GM12801 (cell line): ENCODE measurements around the gene SS18L1.

Source experiments
- TF ChIP-seq, protein P1 (sequence below): IDR thresholded peaks from one replicate; pipeline ENCODE4 v1.5.1; 2011; ENCODE audit warnings: control low read depth; ENCODE audit not compliant: insufficient read length; ENCODE audit errors: extremely low read depth

SS18L1 gene

DNA sequence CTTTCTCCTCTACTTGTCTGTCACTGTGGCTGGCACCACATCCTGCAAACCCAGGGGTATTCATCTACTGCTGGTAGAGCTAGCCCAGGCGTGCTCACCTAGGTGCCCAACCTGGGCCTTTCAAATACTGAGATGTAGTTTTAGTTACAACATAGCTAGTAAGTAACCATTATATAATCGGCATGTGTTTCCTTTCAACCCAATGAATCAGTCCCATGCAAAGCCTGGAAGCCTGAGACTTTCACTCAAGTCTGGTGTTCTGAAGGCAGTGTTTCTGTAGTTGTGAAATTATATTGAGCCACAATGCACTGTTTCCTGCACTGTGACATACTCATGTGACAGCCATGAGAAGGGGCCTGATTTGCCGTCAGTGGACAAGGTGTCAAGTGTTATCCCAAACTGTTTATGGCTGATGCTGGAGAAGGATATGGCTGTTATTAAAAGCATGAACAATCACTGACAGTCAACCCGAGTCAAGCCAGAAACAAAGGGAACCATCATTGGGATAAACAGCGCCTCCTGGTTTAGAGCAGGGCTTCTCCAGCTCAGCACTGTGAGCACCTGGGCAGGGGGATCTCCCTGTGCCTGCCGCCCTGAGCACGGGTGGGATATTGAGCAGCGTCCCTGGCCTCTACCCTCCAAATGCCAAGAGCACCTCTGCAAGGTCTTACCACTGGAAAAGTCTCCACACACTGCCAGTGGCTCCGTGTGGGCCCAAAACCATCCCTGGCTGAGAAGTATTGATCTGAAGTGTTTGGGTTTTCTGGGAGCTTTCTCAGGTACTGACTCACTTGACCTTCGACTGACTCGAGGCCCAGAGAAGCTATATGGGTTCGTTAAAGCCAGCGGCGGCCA lies 1.9 kb upstream of the SS18L1 start:
- TF ChIP-seq, protein P1, sequence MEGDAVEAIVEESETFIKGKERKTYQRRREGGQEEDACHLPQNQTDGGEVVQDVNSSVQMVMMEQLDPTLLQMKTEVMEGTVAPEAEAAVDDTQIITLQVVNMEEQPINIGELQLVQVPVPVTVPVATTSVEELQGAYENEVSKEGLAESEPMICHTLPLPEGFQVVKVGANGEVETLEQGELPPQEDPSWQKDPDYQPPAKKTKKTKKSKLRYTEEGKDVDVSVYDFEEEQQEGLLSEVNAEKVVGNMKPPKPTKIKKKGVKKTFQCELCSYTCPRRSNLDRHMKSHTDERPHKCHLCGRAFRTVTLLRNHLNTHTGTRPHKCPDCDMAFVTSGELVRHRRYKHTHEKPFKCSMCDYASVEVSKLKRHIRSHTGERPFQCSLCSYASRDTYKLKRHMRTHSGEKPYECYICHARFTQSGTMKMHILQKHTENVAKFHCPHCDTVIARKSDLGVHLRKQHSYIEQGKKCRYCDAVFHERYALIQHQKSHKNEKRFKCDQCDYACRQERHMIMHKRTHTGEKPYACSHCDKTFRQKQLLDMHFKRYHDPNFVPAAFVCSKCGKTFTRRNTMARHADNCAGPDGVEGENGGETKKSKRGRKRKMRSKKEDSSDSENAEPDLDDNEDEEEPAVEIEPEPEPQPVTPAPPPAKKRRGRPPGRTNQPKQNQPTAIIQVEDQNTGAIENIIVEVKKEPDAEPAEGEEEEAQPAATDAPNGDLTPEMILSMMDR, result no peak

DNA sequence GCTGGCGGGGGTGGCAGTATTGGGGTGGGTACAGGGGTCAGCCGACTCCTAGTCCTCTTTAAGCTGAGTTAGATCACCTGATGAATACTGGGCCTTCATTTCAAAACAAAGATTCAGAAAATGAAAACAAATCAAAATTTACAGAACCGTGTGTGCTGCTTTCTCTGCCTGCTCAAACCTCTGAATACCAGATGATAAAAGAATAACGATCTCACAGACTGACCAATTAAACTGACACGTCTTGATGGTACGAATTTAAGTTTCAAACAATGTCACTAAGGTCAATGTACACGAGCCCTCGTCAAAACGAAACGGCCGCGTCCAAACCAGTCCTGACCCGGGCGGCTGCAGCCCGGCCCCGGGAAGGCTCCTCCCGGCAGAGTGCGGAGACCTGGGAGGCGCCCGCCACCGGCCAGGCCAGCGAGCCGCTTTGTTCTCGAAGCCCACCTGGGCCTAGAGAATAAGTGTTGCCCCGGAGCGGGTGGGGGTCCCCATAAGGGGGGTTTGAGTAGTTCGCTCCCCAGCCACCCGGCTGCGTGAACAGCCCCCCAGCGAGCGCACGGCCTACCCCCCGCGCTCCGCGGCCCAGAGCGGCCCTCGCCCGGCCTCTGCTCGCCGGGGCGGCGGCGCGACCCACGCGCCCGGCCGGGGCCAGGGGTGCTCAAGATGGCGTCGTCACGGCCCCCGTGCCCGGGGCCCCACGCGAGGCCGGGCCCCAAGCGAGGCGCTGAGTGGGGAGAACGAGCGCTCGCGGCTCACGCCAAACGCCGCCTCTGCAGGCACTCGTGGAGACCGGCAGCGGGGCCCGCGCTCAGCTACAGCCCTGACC lies 1.1 kb upstream of the SS18L1 start:
- TF ChIP-seq, protein P1, result no peak

DNA sequence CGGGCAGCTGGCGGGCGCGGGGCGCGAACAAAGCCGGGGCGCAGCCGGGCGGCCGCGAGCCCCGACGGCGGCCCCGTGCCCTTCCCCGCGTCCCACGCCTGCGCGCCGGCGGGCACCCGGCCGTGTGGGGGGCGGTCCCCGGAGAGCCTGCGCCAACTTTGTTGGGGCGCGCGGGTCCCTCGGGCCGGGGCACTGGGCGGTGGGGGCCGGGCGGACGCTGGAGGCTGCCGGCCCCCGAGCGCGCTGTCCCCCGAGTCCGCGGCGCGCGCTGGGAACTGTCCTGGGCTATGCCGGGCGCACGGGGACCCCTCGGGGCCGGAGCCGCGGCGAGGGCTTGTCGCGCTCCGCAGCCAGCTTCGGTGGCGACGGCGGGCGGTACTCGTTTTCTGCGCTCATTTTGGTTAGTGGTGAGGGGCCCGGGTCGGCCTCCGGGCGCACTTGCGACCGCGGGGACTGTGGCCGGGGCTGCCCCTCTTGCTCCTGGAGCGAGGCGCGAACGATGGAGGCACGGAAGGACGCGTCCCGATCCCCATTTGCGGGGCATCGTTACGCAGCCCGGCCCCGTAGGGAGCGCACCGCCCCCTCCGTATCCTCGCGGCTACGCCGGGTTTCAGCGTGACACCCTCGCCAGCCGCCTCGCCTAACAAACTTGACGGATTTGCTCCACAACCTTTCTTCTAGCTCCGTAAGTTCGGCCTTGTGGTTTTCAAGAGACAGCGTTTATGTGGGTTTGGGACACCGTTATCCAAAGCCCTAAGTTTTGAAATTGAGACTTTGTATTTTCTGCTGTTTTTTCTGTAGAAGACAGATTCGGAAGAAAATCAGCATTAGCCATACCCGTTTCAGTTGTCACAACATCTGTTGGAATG lies 622 bp downstream of the SS18L1 start:
- TF ChIP-seq, protein P1, result no peak

DNA sequence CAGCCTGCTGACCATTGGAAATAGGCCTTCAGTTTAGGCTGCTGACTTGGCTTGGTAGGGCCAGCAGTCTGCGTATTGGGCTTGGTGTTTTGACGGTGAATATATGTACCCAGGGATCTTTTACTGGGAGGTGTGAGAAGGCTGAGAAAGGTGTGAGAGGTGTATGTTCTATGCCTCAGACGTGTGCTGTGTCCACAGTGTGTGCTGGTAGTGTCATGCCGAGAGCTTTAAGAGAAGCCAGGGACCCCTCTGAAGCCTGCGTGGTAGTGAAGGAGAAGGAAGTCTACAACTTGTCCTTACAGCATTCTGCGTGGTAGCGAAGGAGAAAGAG lies 2.1 kb downstream of the SS18L1 start:
- TF ChIP-seq, protein P1, result no peak

DNA sequence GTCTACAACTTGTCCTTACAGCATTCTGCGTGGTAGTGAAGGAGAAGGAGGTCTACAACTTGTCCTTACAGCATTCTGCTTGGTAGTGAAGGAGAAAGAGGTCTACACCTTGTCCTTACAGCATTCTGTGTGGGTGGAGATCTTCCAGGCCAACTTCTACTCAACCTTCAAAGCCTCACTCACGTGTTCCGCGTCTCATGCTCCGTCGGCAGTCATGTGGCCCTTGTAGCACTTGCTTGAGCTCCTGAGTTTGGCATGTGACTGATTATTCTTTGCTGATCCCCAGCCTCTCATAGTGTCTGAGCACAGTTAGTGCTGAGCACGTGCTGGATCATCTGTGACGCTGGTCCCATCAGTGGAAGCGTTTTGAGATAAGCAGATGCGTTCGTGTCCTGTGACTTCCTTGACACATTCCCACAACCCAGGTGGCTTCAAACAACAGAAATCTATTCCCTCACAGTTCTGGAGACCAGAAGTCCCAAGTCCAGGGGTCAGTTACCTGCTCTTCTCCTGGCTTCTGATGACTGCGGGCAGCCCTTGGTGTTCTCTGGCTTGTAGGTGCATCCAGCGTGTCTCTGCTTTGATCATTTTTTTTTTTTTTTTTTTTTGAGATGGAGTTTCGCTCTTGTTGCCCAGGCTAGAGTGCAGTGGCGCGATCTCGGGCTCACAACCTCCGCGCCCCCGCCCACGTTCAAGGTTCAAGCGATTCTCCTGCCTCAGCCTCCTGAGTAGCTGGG lies 2.6 kb downstream of the SS18L1 start:
- TF ChIP-seq, protein P1, result no peak

DNA sequence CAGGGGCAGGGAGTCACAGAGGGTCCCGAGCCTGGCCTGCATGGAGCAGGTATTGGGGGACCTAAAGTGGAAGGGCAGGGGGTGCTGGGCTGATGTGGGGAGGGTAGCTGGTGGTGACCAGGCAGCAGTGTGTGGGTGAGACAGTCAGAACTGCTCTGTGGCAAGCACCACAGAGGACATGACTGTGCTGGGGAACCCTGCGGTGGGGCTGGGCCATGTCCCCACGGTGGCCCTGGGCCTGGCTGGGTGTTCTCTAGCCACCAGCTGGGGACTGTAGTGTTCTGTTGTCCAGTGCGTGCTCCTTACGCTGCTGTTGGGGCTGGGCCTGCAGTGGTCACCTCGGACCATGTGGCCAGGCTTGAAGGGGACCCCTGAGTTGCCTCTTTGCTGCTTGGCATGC lies 3.6 kb downstream of the SS18L1 start:
- TF ChIP-seq, protein P1, result no peak

DNA sequence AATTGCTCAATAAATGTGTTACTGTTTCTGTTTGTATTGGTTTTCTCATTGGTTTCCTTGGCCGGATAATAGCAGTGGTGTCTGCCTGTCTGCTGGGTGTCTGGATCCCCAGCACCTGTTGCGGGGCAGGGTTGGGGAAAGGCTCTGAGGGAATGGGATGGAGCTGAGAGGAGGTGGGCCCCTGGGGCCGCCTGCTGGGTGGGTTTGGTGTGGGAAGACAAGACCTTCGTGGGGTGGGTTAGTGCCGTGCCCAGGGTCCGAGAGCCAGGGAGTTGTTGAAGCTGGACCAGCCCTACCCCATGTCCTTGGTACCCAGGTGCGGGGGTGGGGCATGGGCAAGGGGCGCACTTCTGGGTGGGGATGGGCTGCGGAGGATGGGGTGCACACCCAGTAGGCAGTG lies 4.0 kb downstream of the SS18L1 start:
- TF ChIP-seq, protein P1, result no peak
